GM10266 (cell line): ENCODE results near the gene HIRA.
"Not testable (repeated sequence)": the region's sequence is repeated elsewhere in the genome, so short reads cannot be mapped to it uniquely, and the experiment has no call there.

Experiments used
- DNase-seq: peaks from one replicate; pipeline ENCODE4 v3.0.0; 2012; ENCODE audit errors: extremely low spot score
- CTCF ChIP-seq: IDR thresholded peaks from 2 replicates; pipeline ENCODE4 v1.5.1; 2012; ENCODE audit warnings: mild to moderate bottlenecking, low read depth; ENCODE audit not compliant: control insufficient read depth, insufficient read depth; ENCODE audit errors: missing control alignments

The HIRA gene

DNA sequence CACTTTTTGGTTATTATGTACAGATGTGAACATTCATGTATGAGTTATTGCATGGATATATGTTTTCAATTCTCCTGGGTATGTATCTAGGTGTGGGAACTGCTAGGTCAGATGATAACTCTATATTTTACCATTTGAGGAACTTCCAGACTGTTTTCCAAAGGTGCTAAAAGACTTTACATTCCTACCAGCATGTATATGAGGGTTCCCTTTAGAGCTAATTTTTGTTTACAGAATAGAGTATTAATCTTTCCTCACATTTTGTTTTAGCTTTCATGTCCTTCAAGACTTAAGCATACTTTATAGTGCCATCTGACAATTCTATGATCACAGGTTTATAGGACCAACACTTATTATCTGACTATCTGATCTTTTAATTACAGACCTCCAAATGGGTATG is 59.6 kb downstream of the HIRA start:
- no peak for DNase-seq
- no peak for TF ChIP-seq CTCF

GRCh38 chr22:19368876-19369275 is 62.7 kb downstream of the HIRA start:
- DNase-seq: no peak
- no peak for TF ChIP-seq CTCF

DNA sequence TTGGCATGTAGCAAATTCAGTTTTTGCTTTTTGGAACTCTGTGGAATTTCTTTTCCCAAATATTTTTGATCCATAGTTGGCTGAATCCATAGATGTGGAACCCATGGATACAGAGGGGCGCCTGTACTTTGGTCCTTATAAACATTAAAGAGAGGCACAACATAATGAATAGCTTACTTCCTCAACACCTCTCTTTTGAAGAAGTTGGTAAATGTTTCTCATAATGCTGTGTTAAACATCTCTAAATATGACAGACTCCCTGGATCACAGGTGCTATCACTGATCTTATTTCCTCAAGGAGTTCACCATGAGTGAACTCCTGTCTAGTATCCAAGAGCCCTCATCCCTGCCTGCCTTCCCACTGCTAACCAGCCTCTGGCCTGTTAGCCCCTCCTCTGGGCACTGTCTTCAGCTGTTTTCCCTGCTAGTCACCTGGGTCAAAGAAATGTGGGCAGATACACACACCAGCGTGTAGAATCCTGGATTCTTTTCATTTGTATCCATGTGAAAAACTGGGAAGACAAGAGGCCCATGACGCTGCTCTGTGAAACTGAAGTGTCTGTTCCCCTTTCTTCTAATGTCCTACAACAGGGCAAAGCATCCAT is 63.7 kb downstream of the HIRA start:
- TF ChIP-seq CTCF: no peak
- DNase-seq: no peak

DNA sequence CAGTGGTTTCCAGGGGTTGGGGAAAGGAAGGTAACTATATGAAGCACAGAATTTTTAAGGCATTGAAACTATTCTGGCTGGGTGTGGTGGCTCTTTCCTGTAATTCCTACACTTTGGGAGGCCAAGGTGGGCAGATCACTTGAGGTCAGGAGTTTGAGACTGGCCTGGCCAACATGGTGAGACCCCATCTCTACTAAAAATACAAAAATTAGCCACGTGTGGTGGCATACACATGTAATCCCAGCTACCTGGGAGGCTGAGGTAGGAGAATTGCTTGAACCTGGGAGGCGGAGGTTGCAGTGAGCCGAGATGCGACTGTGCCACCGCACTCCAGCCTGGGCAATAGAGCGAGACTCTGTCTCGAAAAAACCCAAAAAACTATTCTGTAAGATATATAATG is 68.0 kb downstream of the HIRA start:
- DNase-seq: not testable (repeated sequence)

- no peak for TF ChIP-seq CTCF
- DNase-seq: peak; percentile 78
Measured at GRCh38 chr22:19361501-19362103, 69.9 kb downstream of the HIRA start.

DNA sequence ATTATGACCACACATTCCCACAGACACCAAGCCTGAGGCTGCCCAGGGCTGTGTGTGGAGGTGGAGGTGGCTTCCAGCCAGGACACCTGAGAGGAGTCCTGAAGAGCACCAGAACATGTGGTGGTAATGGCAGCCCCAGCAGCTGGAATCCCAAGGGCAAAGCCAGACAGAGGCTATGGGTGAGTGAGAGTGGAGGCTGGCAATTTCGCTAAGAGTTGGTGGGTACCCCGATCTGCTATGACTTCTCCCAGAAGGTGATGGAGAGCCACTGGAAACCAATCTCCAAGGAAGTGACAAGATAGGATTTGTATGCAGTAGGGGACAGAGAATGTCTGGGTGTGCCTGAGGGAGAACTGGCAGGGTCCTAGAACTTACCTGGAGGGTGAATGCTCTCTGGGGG is 70.7 kb downstream of the HIRA start:
- DNase-seq: no peak
- TF ChIP-seq CTCF: no peak

DNA sequence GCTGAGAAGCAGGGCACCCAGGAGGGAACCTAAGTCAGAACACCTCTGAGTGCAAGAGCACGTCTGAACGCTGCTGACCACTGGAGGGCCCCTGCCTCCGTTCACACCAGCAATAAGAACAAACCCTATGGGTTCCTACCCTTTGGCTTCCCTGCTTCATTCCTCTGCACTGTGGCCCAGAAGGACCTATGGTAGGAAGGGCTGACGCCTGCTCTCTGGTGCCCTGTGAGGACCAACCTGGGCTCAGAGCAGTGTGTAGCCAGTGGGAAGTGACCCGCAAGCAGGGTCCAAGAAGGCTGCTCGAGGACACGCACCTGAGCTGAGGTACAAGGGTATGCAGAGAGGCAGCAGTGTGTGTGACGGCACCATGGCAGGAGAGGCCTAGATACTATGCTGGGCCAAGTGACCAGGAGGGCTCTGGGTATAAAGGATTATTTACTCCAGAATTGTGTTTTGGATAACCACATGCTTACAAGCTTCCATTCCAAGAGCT is 71.2 kb downstream of the HIRA start:
- TF ChIP-seq CTCF: no peak
- DNase-seq: no peak
